Neural progenitor cell (in vitro differentiated cells): ENCODE results near the gene IL21.

ENCODE experiments used
- CTCF ChIP-seq: fragments of 200-600 bp; sonication (generic); IDR thresholded peaks from 2 replicates; pipeline ENCODE4 v1.5.1; 2017; ENCODE audit warnings: antibody characterized with exemption, mild to moderate bottlenecking
- EZH2 ChIP-seq: fragments of 200-600 bp; sonication (generic); IDR thresholded peaks from 2 replicates; pipeline ENCODE4 v1.6.1; 2017; ENCODE audit warnings: antibody characterized with exemption, mild to moderate bottlenecking, moderate library complexity
- EZH2phosphoT487 ChIP-seq: fragments of 200-600 bp; sonication (generic); IDR thresholded peaks from 2 replicates; pipeline ENCODE4 v1.6.1; 2017; ENCODE audit warnings: antibody characterized with exemption

GRCh38 chr4:122639181-122639580 is 18.3 kb upstream of the IL21 start:
- TF ChIP-seq CTCF (no peak), EZH2 (no peak), EZH2phosphoT487 (no peak)
